IMR-90 (cell line): ENCODE data around the gene WNT7B. TPM values are rescaled to one million over a fixed set of nuclear protein-coding genes. Genes with fewer than 3 reads are reported as not detected.
A peak's percentile ranks its signal among the peaks of the same experiment; 100 is the strongest.

ENCODE experiments used
- ATAC-seq: fragments of 200-7000 bp; cut with Tn5 transposase; 2 replicates; pipeline ENCODE4 v1.9.1; 2020; ENCODE audit warnings: low read depth, mild to moderate bottlenecking, moderate library complexity
- BruUV-seq: library from RNA; stranded (reverse); fragments of 400-500 nt; replicated peaks from 2 replicates; lab custom pipeline; 2021; lab: Mats Ljungman, UMichigan
- CTCF ChIA-PET: fragments of 300-600 bp; formaldehyde crosslinking; extraction: SDS; loops from one replicate; lab custom pipeline; 2021; ENCODE audit warnings: antibody characterized with exemption; lab: Yijun Ruan, JAX
- POLR2A ChIA-PET: fragments of 300-600 bp; sonication (Branson Sonifier 250); formaldehyde crosslinking; loops from one replicate; lab custom pipeline; 2022; ENCODE audit warnings: antibody characterized with exemption; ENCODE audit not compliant: unreplicated experiment; lab: Charles Lee
- DNase-seq: peaks from one replicate; pipeline ENCODE4 v3.0.0; 2013
- H2AFZ ChIP-seq: replicated peaks from 2 replicates; pipeline ENCODE3; 2013; ENCODE audit warnings: low read length, mild to moderate bottlenecking; ENCODE audit not compliant: poor library complexity
- H2AK5ac ChIP-seq: 2 replicates; pipeline ENCODE4 v1.6.1; 2013; ENCODE audit warnings: low read depth, low read length, inconsistent platforms
- H2AK9ac ChIP-seq: replicated peaks from 2 replicates; pipeline ENCODE3; 2013; ENCODE audit warnings: mild to moderate bottlenecking, low read depth, low read length, moderate library complexity; ENCODE audit not compliant: poor library complexity
- H2BK120ac ChIP-seq: 2 replicates; pipeline ENCODE4 v1.6.1; 2013; ENCODE audit warnings: low read depth, low read length, inconsistent platforms
- H2BK15ac ChIP-seq: 3 replicates; pipeline ENCODE4 v1.6.1; 2013; ENCODE audit warnings: low read depth, low read length, inconsistent platforms
- H2BK20ac ChIP-seq: 2 replicates; pipeline ENCODE4 v1.6.1; 2013; ENCODE audit warnings: low read depth, mild to moderate bottlenecking, inconsistent platforms, low read length, moderate library complexity
- H2BK5ac ChIP-seq: 2 replicates; pipeline ENCODE4 v1.6.1; 2013; ENCODE audit warnings: mild to moderate bottlenecking, low read depth, low read length, inconsistent platforms; ENCODE audit not compliant: poor library complexity, severe bottlenecking
- H3K14ac ChIP-seq: replicated peaks from 2 replicates; pipeline ENCODE4 v1.6.1; 2013; ENCODE audit warnings: low read depth, low read length, inconsistent platforms
- H3K18ac ChIP-seq: 2 replicates; pipeline ENCODE4 v1.6.1; 2013; ENCODE audit warnings: low read depth, low read length, control low read depth
- H3K23ac ChIP-seq: 2 replicates; pipeline ENCODE4 v1.6.1; 2013; ENCODE audit warnings: low read depth, low read length, inconsistent platforms
- H3K27ac ChIP-seq: 2 replicates; pipeline ENCODE4 v1.5.1; 2013; ENCODE audit warnings: mild to moderate bottlenecking, control low read depth, low read length; ENCODE audit not compliant: insufficient read depth
- H3K27me3 ChIP-seq: 2 replicates; pipeline ENCODE4 v1.6.1; 2013; ENCODE audit warnings: low read length; ENCODE audit not compliant: control insufficient read depth, insufficient read depth
- H3K36me3 ChIP-seq: 2 replicates; pipeline ENCODE4 v1.6.1; 2013; ENCODE audit warnings: low read length, mixed read lengths; ENCODE audit not compliant: control insufficient read depth, insufficient read depth
- H3K4ac ChIP-seq: 2 replicates; pipeline ENCODE4 v1.6.1; 2013; ENCODE audit warnings: low read depth, low read length, inconsistent platforms
- H3K4me1 ChIP-seq: 2 replicates; pipeline ENCODE4 v1.6.1; 2013; ENCODE audit warnings: low read length, mixed read lengths; ENCODE audit not compliant: control insufficient read depth, insufficient read depth
- H3K4me2 ChIP-seq: 2 replicates; pipeline ENCODE4 v1.6.1; 2013; ENCODE audit warnings: low read depth, mild to moderate bottlenecking, control low read depth, low read length, moderate library complexity
- H3K4me3 ChIP-seq: 2 replicates; pipeline ENCODE4 v1.5.1; 2013; ENCODE audit warnings: low read depth, mild to moderate bottlenecking, control low read depth, low read length, moderate library complexity; ENCODE audit not compliant: insufficient read depth
- H3K56ac ChIP-seq: 2 replicates; pipeline ENCODE4 v1.6.1; 2013; ENCODE audit warnings: low read length, inconsistent platforms; ENCODE audit not compliant: insufficient read depth; ENCODE audit errors: extremely low read depth
- H3K79me1 ChIP-seq, 2 experiments: 2 replicates each; pipeline ENCODE4 v1.6.1; 2013; ENCODE audit warnings: low read length in 2 of 2, inconsistent platforms in 1 of 2, low read depth in 1 of 2
- H3K9ac ChIP-seq: 2 replicates; pipeline ENCODE4 v1.6.1; 2013; ENCODE audit warnings: low read depth, low read length, control low read depth
- H3K9me1 ChIP-seq: 2 replicates; pipeline ENCODE4 v1.6.1; 2013; ENCODE audit warnings: low read length, inconsistent platforms; ENCODE audit not compliant: insufficient read depth
- H3K9me3 ChIP-seq: 2 replicates; pipeline ENCODE4 v1.6.1; 2013; ENCODE audit warnings: low read length; ENCODE audit not compliant: control insufficient read depth, insufficient read depth
- H4K20me1 ChIP-seq: 2 replicates; pipeline ENCODE4 v1.6.1; 2013; ENCODE audit warnings: low read length, inconsistent platforms; ENCODE audit not compliant: insufficient read depth
- H4K5ac ChIP-seq: 2 replicates; pipeline ENCODE4 v1.6.1; 2013; ENCODE audit warnings: mild to moderate bottlenecking, low read depth, low read length, control low read depth
- H4K8ac ChIP-seq, 2 experiments: 2 replicates each; pipeline ENCODE4 v1.6.1; 2013; ENCODE audit warnings: low read depth in 2 of 2, low read length in 2 of 2, control low read depth in 1 of 2, inconsistent platforms in 1 of 2
- H4K91ac ChIP-seq: 2 replicates; pipeline ENCODE4 v1.6.1; 2013; ENCODE audit warnings: low read depth, low read length, inconsistent platforms; ENCODE audit not compliant: insufficient read depth
- CEBPB ChIP-seq: IDR thresholded peaks from 2 replicates; pipeline ENCODE4 v1.6.1; 2012; ENCODE audit warnings: low read depth, low read length, improper control_type of control experiment
- CHD1 ChIP-seq: IDR thresholded peaks from 2 replicates; pipeline ENCODE4 v1.6.1; 2012; ENCODE audit warnings: low read depth, low read length, improper control_type of control experiment
- CTCF ChIP-seq: conservative IDR thresholded peaks from 2 replicates; pipeline ENCODE4 v1.5.1; 2012; ENCODE audit warnings: mild to moderate bottlenecking, low read depth, low read length, improper control_type of control experiment
- FOS ChIP-seq: fragments of 150-350 bp; IDR thresholded peaks from 2 replicates; pipeline ENCODE4 v1.6.1; 2016; ENCODE audit warnings: low read depth, low read length
- MAFK ChIP-seq: IDR thresholded peaks from 2 replicates; pipeline ENCODE4 v1.6.1; 2012; ENCODE audit warnings: low read depth, low read length, improper control_type of control experiment
- MAZ ChIP-seq: IDR thresholded peaks from 2 replicates; pipeline ENCODE4 v1.6.1; 2012; ENCODE audit warnings: low read depth, mild to moderate bottlenecking, low read length, improper control_type of control experiment, moderate library complexity, borderline replicate concordance
- MXI1 ChIP-seq: IDR thresholded peaks from 2 replicates; pipeline ENCODE4 v1.6.1; 2012; ENCODE audit warnings: low read depth, mild to moderate bottlenecking, low read length, moderate library complexity, borderline replicate concordance
- NFE2L2 ChIP-seq: fragments of 150-350 bp; IDR thresholded peaks from 2 replicates; pipeline ENCODE4 v1.6.1; 2016; ENCODE audit warnings: low read depth, mild to moderate bottlenecking, low read length
- POLR2A ChIP-seq: IDR thresholded peaks from 2 replicates; pipeline ENCODE4 v1.6.1; 2012; ENCODE audit warnings: mild to moderate bottlenecking, low read depth, low read length
- RAD21 ChIP-seq: IDR thresholded peaks from 2 replicates; pipeline ENCODE4 v1.6.1; 2012; ENCODE audit warnings: low read length, improper control_type of control experiment
- RCOR1 ChIP-seq: IDR thresholded peaks from 2 replicates; pipeline ENCODE4 v1.6.1; 2012; ENCODE audit warnings: mild to moderate bottlenecking, low read length, improper control_type of control experiment; ENCODE audit not compliant: insufficient replicate concordance
- RFX5 ChIP-seq: IDR thresholded peaks from 2 replicates; pipeline ENCODE4 v1.8.0; 2012; ENCODE audit warnings: low read depth, mild to moderate bottlenecking, low read length, moderate library complexity
- SMC3 ChIP-seq: fragments of 150-350 bp; IDR thresholded peaks from 2 replicates; pipeline ENCODE4 v1.6.1; 2016; ENCODE audit warnings: low read depth, mild to moderate bottlenecking, antibody characterized with exemption, low read length, moderate library complexity
- WGBS, 2 experiments: methylation state at CpG; one replicate each; pipeline versions ENCODE4 v1.1.5 to v1.1.7; 2013; ENCODE audit warnings: missing lambda C conversion rate in 2 of 2; ENCODE audit not compliant: insufficient read length in 1 of 2; ENCODE audit errors: extremely low coverage in 2 of 2; 5-methylcytosine and 5-hydroxymethylcytosine counted together
- dilution Hi-C: fragments of 300-500 bp; cut with HindIII; formaldehyde crosslinking; loops from one replicate; pipeline ENCODE4 v1.14.3; 2018; ENCODE audit warnings: low sequenced_read_pairs; ENCODE audit not compliant: unreplicated experiment
- in situ Hi-C: fragments of 300-500 bp; cut with MboI; formaldehyde crosslinking; loops from 3 replicates; pipeline ENCODE4 v1.14.3; 2019; ENCODE audit warnings: low sequenced_read_pairs, inconsistent platforms, mixed read lengths
- intact Hi-C: fragments of 100-400 bp; cut with micrococcal nuclease; formaldehyde crosslinking; loops from 2 replicates; pipeline ENCODE4 v1.10.0; 2022
- polyA plus RNA-seq, 3 experiments: library from polyadenylated mRNA; depleted of rRNA; stranded (reverse); fragments of >200 nt; gene quantifications; 2 replicates each; pipeline ENCODE4 v1.2.3, GENCODE V29; 2012; ENCODE audit warnings: low replicate concordance in 1 of 3
- total RNA-seq: library from RNA; depleted of rRNA; stranded (reverse); fragments of >200 nt; gene quantifications from 2 replicates; pipeline ENCODE4 v1.2.3, GENCODE V29; 2012
- TF ChIP-seq, protein P1 (sequence below): fragments of 150-350 bp; IDR thresholded peaks from 2 replicates; pipeline ENCODE4 v1.6.1; 2016; ENCODE audit warnings: low read depth, mild to moderate bottlenecking, low read length, moderate library complexity, borderline replicate concordance

Gene WNT7B
- total and polyA plus RNA-seq, 2 of the 4 experiments (the other 2 are of a cell fraction), result under 0.01 to 0.15 TPM

DNA sequence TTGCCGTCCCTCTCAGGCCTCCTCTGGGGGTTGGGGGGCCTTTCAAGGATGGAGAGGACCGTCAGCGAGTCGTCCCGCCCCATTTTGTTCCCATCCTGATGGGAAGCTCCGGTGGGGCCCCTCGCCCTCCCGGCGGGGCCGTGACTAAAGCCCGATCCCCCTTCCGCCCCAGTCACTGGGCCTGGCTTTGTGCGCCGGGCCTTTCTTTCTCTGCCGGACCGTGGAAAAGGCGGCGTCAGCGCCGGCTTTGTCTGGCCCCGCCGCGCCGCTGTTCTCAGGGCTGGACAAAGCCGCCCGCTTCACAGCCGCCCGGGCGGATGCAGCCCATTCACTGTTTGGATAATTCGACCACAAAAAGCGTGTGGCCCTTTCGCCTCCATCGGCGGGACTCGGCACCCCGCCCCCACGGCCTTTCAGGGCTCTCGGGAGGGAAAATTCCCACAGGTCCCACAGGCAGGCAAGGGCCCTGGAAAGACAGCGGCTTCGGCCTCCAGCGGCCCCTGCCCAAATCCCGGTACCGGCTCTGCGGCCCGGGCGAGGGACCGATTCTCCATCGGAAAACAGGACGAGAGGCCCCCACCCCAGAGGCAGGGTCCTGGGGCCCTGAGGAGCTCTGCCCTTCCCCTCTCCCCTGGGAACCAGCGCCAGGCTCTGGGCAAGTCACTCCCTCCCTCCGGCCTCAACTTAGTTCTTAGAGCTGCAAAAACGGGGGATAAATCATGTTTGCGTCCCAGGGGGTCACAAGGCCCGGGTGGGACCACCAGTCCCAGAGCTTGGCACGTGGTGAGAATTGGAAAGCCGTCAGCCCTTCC, 87.2 kb downstream of the WNT7B start:
- Histone ChIP-seq H2BK15ac (no peak overlapping the region; the same call in 2 of the 3 replicates), H3K56ac (no peak overlapping the region), H3K4me3 (no peak overlapping the region), H3K27ac (no peak overlapping the region), H3K79me1 (no peaks in the 10 kb centered on the region), H2AFZ (peak overlapping the region; percentile 82), H4K8ac (peak overlapping the region in 1 of 2 experiments; percentile 10; a peak in 1 of 4 replicates), H3K9me1 (no peaks in the 10 kb centered on the region; the same call in 1 of the 2 replicates), H3K18ac (no peak overlapping the region), H2AK5ac (0 out of 2 replicates have a peak overlapping the region, but pooled peaks have one; percentile 24), H3K36me3 (no peaks in the 10 kb centered on the region), H4K20me1 (no peaks in the 10 kb centered on the region), H3K14ac (no peak overlapping the region), H3K4me2 (0 out of 2 replicates have a peak overlapping the region, but pooled peaks have one; percentile 4), H2BK120ac (no peak overlapping the region), H3K4me1 (peaks cover 10% of the 10 kb centered on the region), H3K23ac (no peak overlapping the region), H2AK9ac (peak overlapping the region; percentile 52), H2BK5ac (no peak overlapping the region), H3K4ac (peak overlapping the region; percentile 48; the same call in 1 of the 2 replicates), H2BK20ac (no peak overlapping the region; the same call in 1 of the 2 replicates), H3K9me3 (no peaks in the 10 kb centered on the region), H3K27me3 (peaks cover 15% of the 10 kb centered on the region), H4K91ac (no peak overlapping the region), H4K5ac (no peak overlapping the region; the same call in 1 of the 2 replicates), H3K9ac (no peak overlapping the region)
- 20% methylated on average over 30 of the region's 56 CpGs; no CpG with 5 or more reads in 1 of the 2 experiments for WGBS, 2 experiments
- dilution Hi-C loops, result no loop called here
- CTCF ChIA-PET, result no interaction called here
- BruUV-seq, result no TSS peak
- intact Hi-C loops, result no loop called here
- in situ Hi-C loops, result no loop called here
- POLR2A ChIA-PET, result no interaction called here
- peak; percentile 27 for DNase-seq
- ATAC-seq, result peak; percentile 79
- TF ChIP-seq NFE2L2, result no peak
- no peak for TF ChIP-seq MXI1
- TF ChIP-seq CTCF, result no peak
- TF ChIP-seq SMC3, result no peak
- no peak for TF ChIP-seq POLR2A
- no peak for TF ChIP-seq FOS
- no peak for TF ChIP-seq CEBPB
- TF ChIP-seq RCOR1, result no peak
- TF ChIP-seq MAZ, result no peak
- TF ChIP-seq RFX5, result no peak
- no peak for TF ChIP-seq RAD21
- TF ChIP-seq, protein P1, sequence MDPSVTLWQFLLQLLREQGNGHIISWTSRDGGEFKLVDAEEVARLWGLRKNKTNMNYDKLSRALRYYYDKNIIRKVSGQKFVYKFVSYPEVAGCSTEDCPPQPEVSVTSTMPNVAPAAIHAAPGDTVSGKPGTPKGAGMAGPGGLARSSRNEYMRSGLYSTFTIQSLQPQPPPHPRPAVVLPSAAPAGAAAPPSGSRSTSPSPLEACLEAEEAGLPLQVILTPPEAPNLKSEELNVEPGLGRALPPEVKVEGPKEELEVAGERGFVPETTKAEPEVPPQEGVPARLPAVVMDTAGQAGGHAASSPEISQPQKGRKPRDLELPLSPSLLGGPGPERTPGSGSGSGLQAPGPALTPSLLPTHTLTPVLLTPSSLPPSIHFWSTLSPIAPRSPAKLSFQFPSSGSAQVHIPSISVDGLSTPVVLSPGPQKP, result no peak
- no peak for TF ChIP-seq MAFK
- no peak for TF ChIP-seq CHD1
